Measurements from ENCODE around the gene TMEM43.

Gene TMEM43

GRCh38 chr3:14170531-14171159, 45.8 kb downstream of the TMEM43 start:
- Histone ChIP-seq H2AFZ (ENCODE audit: low read depth, low read length) (no peak overlapping the region), H3K79me1 (replicated peaks; ENCODE audit: low read length, poor library complexity, severe bottlenecking) (peaks cover 39% of the 10 kb centered on the region), H3K4me2 (ENCODE audit: low read length, poor library complexity, severe bottlenecking) (no peak overlapping the region), H3K27me3 (ENCODE audit: control insufficient read depth in 1 of 2, insufficient read depth in 1 of 2, low read length in 2 of 2) (no peaks in the 10 kb centered on the region), H3K36me3 (ENCODE audit: control insufficient read depth in 1 of 2, insufficient read depth in 2 of 2, low read depth in 1 of 2, low read length in 2 of 2) (peaks cover 38 to 75% of the 10 kb centered on the region in 2 experiments), H3K23ac (ENCODE audit: low read length in 2 of 2) (no peak overlapping the region), H2AK5ac (ENCODE audit: low read length, severe bottlenecking) (no peak overlapping the region), H2BK5ac (ENCODE audit: low read depth, low read length, poor library complexity, severe bottlenecking) (no peak overlapping the region), H3K4ac (ENCODE audit: low read depth in 1 of 2, low read length in 2 of 2) (no peak overlapping the region), H3K14ac (ENCODE audit: low read length in 2 of 2) (no peak overlapping the region), H3K4me3 (ENCODE audit: insufficient read depth in 1 of 2, low read depth in 1 of 2, low read length in 2 of 2) (peak overlapping the region in 1 of 2 experiments; percentile 21), H3K27ac (ENCODE audit: low read length, poor library complexity, severe bottlenecking) (no peak overlapping the region), H3K9ac (ENCODE audit: low read length) (peak overlapping the region; percentile 40), H4K91ac (ENCODE audit: low read length) (no peak overlapping the region), H2BK120ac (ENCODE audit: low read depth, low read length) (no peak overlapping the region), H2BK12ac (ENCODE audit: low read length in 2 of 2) (no peak overlapping the region), H4K8ac (ENCODE audit: low read length) (no peak overlapping the region), H2BK15ac (ENCODE audit: low read depth, poor library complexity, severe bottlenecking) (no peak overlapping the region), H3K18ac (ENCODE audit: low read depth in 1 of 2, low read length in 2 of 2) (no peak overlapping the region), H3K4me1 (ENCODE audit: control insufficient read depth, insufficient read depth, low read depth, low read length) (peaks cover 3% of the 10 kb centered on the region), H3K9me3 (ENCODE audit: control insufficient read depth, low read length) (no peaks in the 10 kb centered on the region)
- WGBS = 100% methylated on average over 1 of the region's 2 CpGs
- DNase-seq = no peak

GRCh38 chr3:14172496-14172895, 47.6 kb downstream of the TMEM43 start:
- Histone ChIP-seq H3K4me1 (ENCODE audit: control insufficient read depth, insufficient read depth, low read depth, low read length) (peaks cover 6% of the 10 kb centered on the region), H3K4me3 (ENCODE audit: insufficient read depth in 1 of 2, low read depth in 1 of 2, low read length in 2 of 2) (no peak overlapping the region), H2BK5ac (ENCODE audit: low read depth, low read length, poor library complexity, severe bottlenecking) (no peak overlapping the region), H3K27me3 (ENCODE audit: control insufficient read depth in 1 of 2, insufficient read depth in 1 of 2, low read length in 2 of 2) (no peaks in the 10 kb centered on the region), H2AFZ (ENCODE audit: low read depth, low read length) (no peak overlapping the region), H2BK120ac (ENCODE audit: low read depth, low read length) (no peak overlapping the region), H3K4ac (ENCODE audit: low read depth in 1 of 2, low read length in 2 of 2) (no peak overlapping the region), H4K8ac (ENCODE audit: low read length) (no peak overlapping the region), H2BK12ac (ENCODE audit: low read length in 2 of 2) (no peak overlapping the region), H3K27ac (ENCODE audit: low read length, poor library complexity, severe bottlenecking) (no peak overlapping the region), H3K9me3 (ENCODE audit: control insufficient read depth, low read length) (no peaks in the 10 kb centered on the region), H3K4me2 (ENCODE audit: low read length, poor library complexity, severe bottlenecking) (no peak overlapping the region), H3K14ac (ENCODE audit: low read length in 2 of 2) (no peak overlapping the region), H4K91ac (ENCODE audit: low read length) (no peak overlapping the region), H3K36me3 (ENCODE audit: control insufficient read depth in 1 of 2, insufficient read depth in 2 of 2, low read depth in 1 of 2, low read length in 2 of 2) (peaks cover 21 to 62% of the 10 kb centered on the region in 2 experiments), H2BK15ac (ENCODE audit: low read depth, poor library complexity, severe bottlenecking) (no peak overlapping the region), H2AK5ac (ENCODE audit: low read length, severe bottlenecking) (no peak overlapping the region), H3K18ac (ENCODE audit: low read depth in 1 of 2, low read length in 2 of 2) (no peak overlapping the region), H3K23ac (ENCODE audit: low read length in 2 of 2) (no peak overlapping the region), H3K9ac (ENCODE audit: low read length) (no peak overlapping the region), H3K79me1 (replicated peaks; ENCODE audit: low read length, poor library complexity, severe bottlenecking) (peaks cover 23% of the 10 kb centered on the region)
- WGBS = 98% methylated on average over 4 of the region's 5 CpGs
- DNase-seq = no peak

DNA sequence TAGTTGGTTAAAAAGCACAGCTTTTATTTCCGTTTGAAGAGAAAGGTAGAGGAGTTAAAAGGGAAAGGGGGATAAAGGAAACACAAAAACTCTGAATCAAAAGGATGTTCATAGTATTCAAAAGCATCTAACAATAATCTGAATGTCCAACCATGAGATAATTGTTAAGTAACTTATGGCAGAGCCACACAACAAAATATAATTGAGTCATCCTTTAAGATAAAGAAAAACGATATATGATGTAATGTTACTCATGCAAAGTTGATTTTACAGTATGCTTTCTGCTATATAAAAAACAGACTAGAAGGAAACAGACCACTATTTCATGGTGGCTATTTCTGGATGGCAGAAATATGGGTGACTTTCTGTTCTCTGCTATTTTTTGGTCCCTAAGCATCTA, 49.6 kb downstream of the TMEM43 start:
- H3K18ac ChIP-seq (ENCODE audit: low read depth in 1 of 2, low read length in 2 of 2) = no peak overlapping the region
- no peak overlapping the region for H3K27ac ChIP-seq (ENCODE audit: low read length, poor library complexity, severe bottlenecking)
- H3K4me3 ChIP-seq (ENCODE audit: insufficient read depth in 1 of 2, low read depth in 1 of 2, low read length in 2 of 2) = no peak overlapping the region
- H2BK5ac ChIP-seq (ENCODE audit: low read depth, low read length, poor library complexity, severe bottlenecking) = no peak overlapping the region
- peaks cover 12 to 42% of the 10 kb centered on the region in 2 experiments for H3K36me3 ChIP-seq (ENCODE audit: control insufficient read depth in 1 of 2, insufficient read depth in 2 of 2, low read depth in 1 of 2, low read length in 2 of 2)
- no peaks in the 10 kb centered on the region for H3K9me3 ChIP-seq (ENCODE audit: control insufficient read depth, low read length)
- peaks cover 20% of the 10 kb centered on the region for H3K79me1 ChIP-seq (replicated peaks; ENCODE audit: low read length, poor library complexity, severe bottlenecking)
- H3K14ac ChIP-seq (ENCODE audit: low read length in 2 of 2) = no peak overlapping the region
- no peak overlapping the region for H3K4ac ChIP-seq (ENCODE audit: low read depth in 1 of 2, low read length in 2 of 2)
- no peak overlapping the region for H4K91ac ChIP-seq (ENCODE audit: low read length)
- H4K8ac ChIP-seq (ENCODE audit: low read length) = no peak overlapping the region
- no peak overlapping the region for H2AFZ ChIP-seq (ENCODE audit: low read depth, low read length)
- H2BK12ac ChIP-seq (ENCODE audit: low read length in 2 of 2) = no peak overlapping the region
- no peaks in the 10 kb centered on the region for H3K27me3 ChIP-seq (ENCODE audit: control insufficient read depth in 1 of 2, insufficient read depth in 1 of 2, low read length in 2 of 2)
- no peak overlapping the region for H3K9ac ChIP-seq (ENCODE audit: low read length)
- no peak overlapping the region for H2BK120ac ChIP-seq (ENCODE audit: low read depth, low read length)
- H3K4me2 ChIP-seq (ENCODE audit: low read length, poor library complexity, severe bottlenecking) = no peak overlapping the region
- no peak overlapping the region for H2BK15ac ChIP-seq (ENCODE audit: low read depth, poor library complexity, severe bottlenecking)
- H2AK5ac ChIP-seq (ENCODE audit: low read length, severe bottlenecking) = no peak overlapping the region
- DNase-seq = no peak
- no CpG with 5 or more reads among the region's 2 CpGs for WGBS
- H3K4me1 ChIP-seq (ENCODE audit: control insufficient read depth, insufficient read depth, low read depth, low read length) = peaks cover 6% of the 10 kb centered on the region
- H3K23ac ChIP-seq (ENCODE audit: low read length in 2 of 2) = no peak overlapping the region

DNA sequence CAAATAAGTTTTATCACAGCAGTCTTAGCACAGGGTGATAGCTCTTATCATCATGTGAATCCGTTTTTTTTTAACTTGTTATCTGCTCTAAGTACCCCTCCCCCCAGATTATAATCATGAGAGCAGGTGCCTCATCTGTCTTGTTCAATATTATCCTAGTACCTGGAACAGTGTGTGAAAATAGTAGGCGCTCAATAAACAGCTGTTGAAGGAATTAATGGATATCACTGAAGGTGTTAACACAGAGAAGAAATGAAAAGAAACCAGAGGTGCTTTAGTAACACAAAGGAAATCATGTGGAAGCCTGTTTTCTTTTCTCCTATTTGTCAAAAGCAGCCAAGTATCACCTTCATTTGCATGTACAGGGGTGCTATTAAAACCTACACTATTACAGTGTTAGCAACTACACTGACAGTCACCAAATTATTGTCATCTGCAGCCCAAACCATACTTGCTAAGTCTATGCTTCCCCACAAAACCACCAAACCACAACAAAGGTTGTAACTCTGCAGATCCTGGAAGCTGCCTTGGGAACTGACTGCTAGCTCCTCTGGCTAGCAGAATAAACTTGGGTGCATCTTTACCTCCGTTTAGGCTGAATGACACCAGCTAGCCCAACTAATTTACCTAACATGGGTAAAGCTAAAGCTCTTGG, 50.7 kb downstream of the TMEM43 start:
- H3K18ac ChIP-seq (ENCODE audit: low read depth in 1 of 2, low read length in 2 of 2) = no peak overlapping the region
- peak; percentile 30 for DNase-seq

More for the DNA sequence above, 50.7 kb downstream of the TMEM43 start:
- Histone ChIP-seq H2AK5ac (ENCODE audit: low read length, severe bottlenecking) (no peak overlapping the region), H4K8ac (ENCODE audit: low read length) (no peak overlapping the region), H3K9me3 (ENCODE audit: control insufficient read depth, low read length) (no peaks in the 10 kb centered on the region), H2BK12ac (ENCODE audit: low read length in 2 of 2) (no peak overlapping the region), H3K79me1 (replicated peaks; ENCODE audit: low read length, poor library complexity, severe bottlenecking) (peaks cover 19% of the 10 kb centered on the region), H3K4me3 (ENCODE audit: insufficient read depth in 1 of 2, low read depth in 1 of 2, low read length in 2 of 2) (peak overlapping the region in 1 of 2 experiments; percentile 12), H2BK120ac (ENCODE audit: low read depth, low read length) (no peak overlapping the region), H2BK15ac (ENCODE audit: low read depth, poor library complexity, severe bottlenecking) (no peak overlapping the region), H3K4ac (ENCODE audit: low read depth in 1 of 2, low read length in 2 of 2) (no peak overlapping the region), H3K9ac (ENCODE audit: low read length) (peak overlapping the region; percentile 24), H3K36me3 (ENCODE audit: control insufficient read depth in 1 of 2, insufficient read depth in 2 of 2, low read depth in 1 of 2, low read length in 2 of 2) (peaks cover 12 to 32% of the 10 kb centered on the region in 2 experiments), H3K27me3 (ENCODE audit: control insufficient read depth in 1 of 2, insufficient read depth in 1 of 2, low read length in 2 of 2) (no peaks in the 10 kb centered on the region), H3K4me2 (ENCODE audit: low read length, poor library complexity, severe bottlenecking) (no peak overlapping the region), H3K23ac (ENCODE audit: low read length in 2 of 2) (no peak overlapping the region), H2AFZ (ENCODE audit: low read depth, low read length) (no peak overlapping the region), H3K27ac (ENCODE audit: low read length, poor library complexity, severe bottlenecking) (no peak overlapping the region), H3K4me1 (ENCODE audit: control insufficient read depth, insufficient read depth, low read depth, low read length) (peaks cover 6% of the 10 kb centered on the region), H2BK5ac (ENCODE audit: low read depth, low read length, poor library complexity, severe bottlenecking) (no peak overlapping the region), H3K14ac (ENCODE audit: low read length in 2 of 2) (no peak overlapping the region), H4K91ac (ENCODE audit: low read length) (no peak overlapping the region)
- WGBS = 64% methylated on average over 3 of the region's 3 CpGs
